Renal pelvis (tissue), 4 donors: ENCODE results near the gene KRT2. TPM values are rescaled to one million over a fixed set of nuclear protein-coding genes. Genes with fewer than 3 reads are reported as not detected.

ENCODE experiments used
- DNase-seq: peaks from one replicate; pipeline ENCODE4 v3.0.0-alpha.2; 2013
- polyA plus RNA-seq, 3 donors: library from polyadenylated mRNA; unstranded; fragments of 120-200 nt; gene quantifications; one replicate each; pipeline ENCODE4 v1.2.1, GENCODE V29; 2013; ENCODE audit not compliant: insufficient read length in 3 of 3

The KRT2 gene
- polyA plus RNA-seq, 3 donors: not detected

GRCh38 chr12:52641468-52641867, 10.5 kb downstream of the KRT2 start:
- DNase-seq: no peak

DNA sequence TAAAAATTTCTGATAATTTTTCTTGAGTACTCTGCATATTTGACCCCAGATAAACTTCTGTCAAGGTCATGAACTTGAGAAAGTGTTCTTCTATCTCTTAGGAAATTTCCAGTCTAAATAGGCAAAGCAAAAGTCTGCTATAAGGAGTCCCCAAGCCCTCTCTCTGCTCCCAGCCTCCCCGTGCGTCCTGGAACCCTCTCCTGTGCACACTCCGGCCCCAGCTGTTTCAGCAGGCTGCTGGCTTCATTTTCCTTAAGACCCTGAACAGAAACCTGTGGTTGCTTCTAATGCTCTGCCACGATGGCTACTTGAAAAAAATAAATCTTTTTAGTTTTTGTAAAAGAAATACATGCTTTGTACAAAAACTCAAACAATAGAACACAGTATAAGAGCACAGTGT, 14.7 kb downstream of the KRT2 start:
- DNase-seq: no peak

DNA sequence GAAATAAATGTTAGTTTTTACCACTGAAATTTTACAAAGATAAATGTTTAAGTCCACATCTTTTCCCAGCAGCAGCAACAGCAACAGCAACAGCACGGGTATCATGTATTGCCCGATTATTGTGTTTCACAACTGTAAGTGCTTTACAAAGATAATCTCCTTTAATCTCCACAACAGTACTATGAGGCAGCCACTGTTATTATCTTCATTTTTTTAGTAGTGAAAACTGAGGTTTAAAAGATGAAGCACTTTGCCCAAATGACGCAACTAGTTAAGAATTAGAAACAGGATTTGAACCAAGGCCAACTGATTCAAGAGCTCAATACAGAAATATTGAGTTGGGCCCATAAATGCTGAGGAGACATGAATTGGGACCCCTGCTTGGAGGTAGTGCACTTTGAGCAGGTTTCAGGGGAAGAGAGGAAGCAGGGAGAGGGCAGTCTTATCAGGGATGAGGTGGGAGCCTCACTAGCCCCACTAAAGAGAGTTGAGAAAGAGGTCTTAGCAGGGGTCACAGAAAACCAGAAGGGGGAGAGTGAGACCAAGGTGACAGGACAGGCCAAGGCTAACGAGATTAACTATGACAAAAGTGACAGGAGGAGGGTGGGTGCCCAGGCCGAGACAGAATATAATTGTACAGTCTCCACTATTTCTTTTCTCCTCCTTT, 15.3 kb downstream of the KRT2 start:
- no peak for DNase-seq

GRCh38 chr12:52636189-52636588, 15.8 kb downstream of the KRT2 start:
- no peak for DNase-seq

GRCh38 chr12:52634266-52635056, 17.6 kb downstream of the KRT2 start:
- no peak for DNase-seq

DNA sequence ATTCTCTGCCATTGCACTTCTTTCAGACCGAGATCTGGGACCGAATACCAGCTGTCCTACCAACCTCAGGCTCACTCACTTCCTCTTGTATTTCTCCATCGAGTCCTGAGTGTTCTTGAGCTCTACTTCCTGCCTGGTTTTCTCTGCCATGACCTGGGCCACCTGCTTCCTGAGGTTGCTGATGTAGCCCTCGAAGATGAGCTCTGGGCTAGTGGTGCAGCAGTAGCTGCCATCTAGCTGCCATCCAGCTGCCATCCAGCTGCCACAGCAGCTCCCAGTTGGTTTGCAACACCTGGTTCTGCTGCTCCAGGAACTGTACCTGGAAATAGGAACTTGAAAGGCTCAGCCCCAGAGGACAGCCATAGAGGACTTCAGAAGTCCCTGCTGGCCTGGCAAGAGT, 18.6 kb downstream of the KRT2 start:
- DNase-seq: no peak

DNA sequence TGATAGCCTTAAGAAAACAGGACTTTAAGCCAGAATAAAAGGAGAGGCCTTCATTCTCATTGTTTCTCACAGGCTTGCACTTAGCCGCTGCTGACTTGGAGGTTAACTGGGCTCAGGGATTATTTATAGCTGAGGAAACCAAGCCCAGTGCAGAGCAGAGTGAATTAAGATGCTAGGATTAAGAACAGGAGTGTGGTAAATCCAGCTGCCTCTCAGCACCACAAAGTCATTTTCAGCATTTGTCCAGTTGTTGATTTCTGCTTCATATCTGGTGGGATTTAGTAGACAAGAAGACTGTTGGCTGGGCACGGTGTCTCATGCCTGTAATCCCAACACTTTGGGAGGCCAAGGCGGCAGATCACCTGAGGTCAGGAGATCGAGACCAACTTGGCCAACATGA, 19.4 kb downstream of the KRT2 start:
- DNase-seq: no peak

DNA sequence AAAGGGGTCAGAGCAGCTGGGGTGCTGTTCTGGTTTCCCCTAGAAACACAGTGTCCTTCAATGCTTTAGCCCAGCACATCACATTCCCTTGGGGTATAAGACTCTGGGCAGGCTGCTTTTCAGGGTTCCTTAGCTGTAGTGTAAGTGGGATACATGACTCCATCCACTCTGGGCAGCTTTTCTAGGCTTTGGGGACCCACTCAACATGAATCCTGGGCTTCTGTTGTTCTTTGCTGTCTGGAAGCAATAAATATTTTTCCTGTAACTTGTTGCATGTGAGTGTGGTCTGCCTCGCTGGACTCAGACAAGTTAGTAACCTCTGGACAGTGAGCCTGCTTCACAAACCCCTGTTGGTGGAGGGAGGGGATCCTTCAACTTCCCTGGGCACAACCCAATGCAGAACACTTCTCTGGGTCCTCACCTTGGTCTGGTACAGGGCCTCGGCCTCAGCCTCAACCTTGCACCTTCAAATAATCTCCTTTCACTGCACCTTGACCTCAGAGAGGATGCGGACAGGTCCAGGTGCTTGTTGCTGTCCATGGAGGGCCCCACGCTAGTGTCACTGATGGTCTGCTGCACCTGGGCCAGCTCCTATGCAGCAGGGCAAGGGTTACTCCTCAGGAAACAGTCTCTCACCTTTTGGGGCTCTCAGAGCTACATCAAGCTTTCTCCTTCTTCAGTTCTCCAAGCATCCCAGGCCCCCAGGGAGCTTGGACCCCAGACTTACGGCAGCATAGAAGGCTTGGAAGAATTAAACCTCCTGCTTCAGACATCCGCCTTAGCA, 20.1 kb downstream of the KRT2 start:
- DNase-seq: no peak

DNA sequence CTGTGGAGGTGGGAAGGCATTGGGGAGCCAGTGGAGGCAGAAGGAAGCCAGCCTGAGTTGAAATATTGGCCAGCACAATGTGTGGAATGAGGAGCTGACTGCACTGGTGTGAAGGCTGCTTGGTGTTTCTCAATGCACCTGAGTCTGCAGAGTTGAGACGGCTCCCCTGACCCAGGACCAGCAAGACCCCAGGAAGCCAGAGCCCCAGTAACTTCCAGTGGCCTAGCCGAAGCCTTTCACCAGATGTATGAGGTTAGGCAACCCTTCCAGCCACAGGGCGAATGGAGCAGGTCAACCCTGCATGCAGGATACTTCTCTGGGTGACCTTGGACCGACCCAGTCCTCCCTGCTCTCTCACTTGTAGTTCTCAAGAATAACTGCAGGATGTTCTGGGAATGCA, 20.7 kb downstream of the KRT2 start:
- no peak for DNase-seq

DNA sequence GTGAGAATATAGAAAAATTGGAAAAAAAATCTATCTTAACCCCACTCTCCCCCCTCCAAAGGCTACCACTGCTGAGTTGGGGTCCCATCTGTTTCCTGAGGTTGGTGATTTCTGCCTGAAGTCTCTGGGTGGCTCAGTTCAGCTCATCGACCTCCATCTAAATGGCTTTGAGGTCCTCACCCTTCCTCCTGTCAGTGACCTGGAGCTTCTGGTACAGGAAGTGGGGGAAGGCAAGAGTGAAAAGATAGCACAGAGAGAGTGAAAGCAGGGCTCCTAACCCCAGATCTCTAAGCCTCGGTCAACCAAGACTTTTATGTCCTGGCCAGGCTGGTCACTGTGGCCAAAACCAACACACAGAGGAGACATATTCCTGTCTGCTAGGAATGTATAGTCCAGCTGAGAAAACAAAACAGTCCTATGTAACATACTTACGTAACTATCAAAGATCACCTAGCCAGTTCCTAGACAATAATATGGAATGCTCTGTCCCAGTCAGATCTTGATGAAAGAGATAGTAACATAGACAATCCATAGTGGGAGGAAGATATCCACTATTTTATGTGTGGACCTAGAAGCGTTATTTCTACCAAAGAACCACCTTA, 21.3 kb downstream of the KRT2 start:
- DNase-seq: no peak

- DNase-seq: no peak
These were observed 22.0 kb downstream of the KRT2 start for GRCh38 chr12:52630008-52630500.

GRCh38 chr12:52629281-52630007, 22.6 kb downstream of the KRT2 start:
- no peak for DNase-seq

DNA sequence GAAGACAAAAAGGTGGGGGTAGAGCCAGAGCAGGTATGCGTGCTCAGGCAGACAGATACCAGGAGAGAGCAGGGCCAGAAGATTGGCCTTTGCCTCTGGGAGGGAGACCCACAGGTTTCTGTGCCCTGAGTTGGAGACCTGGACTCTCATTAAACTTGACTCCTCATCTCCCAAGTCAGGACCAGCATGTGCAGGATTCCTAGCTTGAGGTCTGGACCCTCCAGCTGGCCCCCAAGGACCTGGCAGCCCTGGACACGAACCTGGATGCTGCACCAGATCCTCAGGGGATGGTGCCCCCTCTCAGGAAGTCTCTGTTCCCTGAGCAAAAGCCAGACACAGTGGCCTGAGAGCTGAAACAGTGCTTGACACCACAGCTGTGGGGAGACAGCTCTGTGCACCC, 23.2 kb downstream of the KRT2 start:
- DNase-seq: no peak

DNA sequence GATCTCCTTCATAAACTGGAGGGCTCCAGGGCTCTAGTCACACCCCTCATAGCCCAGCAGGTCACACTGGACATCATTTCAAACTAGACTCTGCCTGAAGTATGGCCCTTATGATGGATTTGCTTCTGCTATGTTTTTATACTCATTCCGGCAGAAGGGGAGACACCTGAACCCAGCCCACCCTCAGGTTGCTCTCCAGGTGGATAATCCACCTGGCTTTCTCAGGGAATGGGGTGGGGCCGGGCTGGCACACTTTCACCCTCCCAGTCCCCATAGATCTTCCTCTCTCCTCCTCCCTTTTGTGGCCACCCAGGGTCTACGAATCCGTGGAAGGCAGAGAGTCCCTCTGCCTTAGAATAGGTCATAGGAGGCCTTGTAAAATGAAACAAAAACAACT, 23.9 kb downstream of the KRT2 start:
- no peak for DNase-seq

- no peak for DNase-seq
These were observed 24.5 kb downstream of the KRT2 start for GRCh38 chr12:52627395-52628110.

GRCh38 chr12:52622349-52622748, 29.7 kb downstream of the KRT2 start:
- DNase-seq: no peak

GRCh38 chr12:52618866-52619265, 33.1 kb downstream of the KRT2 start:
- no peak for DNase-seq

DNA sequence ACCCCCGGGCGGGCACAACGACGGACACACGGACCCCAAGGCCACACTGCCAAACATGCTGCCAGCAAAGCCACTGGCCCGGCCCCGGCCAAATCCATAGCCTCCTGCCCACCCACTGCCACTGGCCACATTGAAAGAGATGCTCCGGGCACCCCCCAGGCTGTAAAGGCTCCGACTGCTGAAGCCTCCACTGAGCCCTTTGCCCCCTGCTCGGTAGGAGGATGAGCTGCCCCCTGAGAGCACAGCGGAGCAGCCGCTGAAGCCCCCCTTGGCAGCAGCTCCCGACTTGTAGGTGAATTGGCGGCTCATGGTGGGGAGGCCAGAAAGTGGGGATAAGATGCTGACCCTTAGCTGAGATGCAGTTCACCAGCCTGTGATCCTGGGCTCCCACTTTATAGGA, 33.8 kb downstream of the KRT2 start, which contains the start of gene KRT73:
Gene KRT73 (minus strand): TSS at position 344 of the 400 bp plus-strand sequence. CDS start 35 bp downstream, at position 309.
- no peak for DNase-seq

GRCh38 chr12:52617403-52617785, 34.6 kb downstream of the KRT2 start:
- no peak for DNase-seq

GRCh38 chr12:52616680-52617402, 35.2 kb downstream of the KRT2 start:
- no peak for DNase-seq
